Left ventricle myocardium superior (tissue), 1 donor: ENCODE results near the gene B4GALT5. TPM values are rescaled to one million over a fixed set of nuclear protein-coding genes. Genes with fewer than 3 reads are reported as not detected.

ENCODE experiments used
- ATAC-seq: fragments of 200-7000 bp; cut with Tn5 transposase; one replicate; pipeline ENCODE4 v1.9.1; 2020; ENCODE audit warnings: mild to moderate bottlenecking, moderate library complexity
- DNase-seq: peaks from one replicate; pipeline ENCODE4 v3.0.0-alpha.2; 2020
- intact Hi-C: fragments of 100-400 bp; cut with micrococcal nuclease; formaldehyde crosslinking; loops from one replicate; pipeline ENCODE4 v1.11.0; 2022
- total RNA-seq: library from RNA; stranded (reverse); fragmentation: NEBNext Ultra II Directional; extraction: Animal tissue kit (Norgen Biotek cat#: 25700); gene quantifications from one replicate; pipeline ENCODE4 v1.2.1, GENCODE V29; 2021
- donor health status: DM: no; HTN: yes; CAD: no; lungs with severe emphysema.

B4GALT5 gene
- total RNA-seq, 1 donor from 2014 or later = 37.2 TPM

DNA sequence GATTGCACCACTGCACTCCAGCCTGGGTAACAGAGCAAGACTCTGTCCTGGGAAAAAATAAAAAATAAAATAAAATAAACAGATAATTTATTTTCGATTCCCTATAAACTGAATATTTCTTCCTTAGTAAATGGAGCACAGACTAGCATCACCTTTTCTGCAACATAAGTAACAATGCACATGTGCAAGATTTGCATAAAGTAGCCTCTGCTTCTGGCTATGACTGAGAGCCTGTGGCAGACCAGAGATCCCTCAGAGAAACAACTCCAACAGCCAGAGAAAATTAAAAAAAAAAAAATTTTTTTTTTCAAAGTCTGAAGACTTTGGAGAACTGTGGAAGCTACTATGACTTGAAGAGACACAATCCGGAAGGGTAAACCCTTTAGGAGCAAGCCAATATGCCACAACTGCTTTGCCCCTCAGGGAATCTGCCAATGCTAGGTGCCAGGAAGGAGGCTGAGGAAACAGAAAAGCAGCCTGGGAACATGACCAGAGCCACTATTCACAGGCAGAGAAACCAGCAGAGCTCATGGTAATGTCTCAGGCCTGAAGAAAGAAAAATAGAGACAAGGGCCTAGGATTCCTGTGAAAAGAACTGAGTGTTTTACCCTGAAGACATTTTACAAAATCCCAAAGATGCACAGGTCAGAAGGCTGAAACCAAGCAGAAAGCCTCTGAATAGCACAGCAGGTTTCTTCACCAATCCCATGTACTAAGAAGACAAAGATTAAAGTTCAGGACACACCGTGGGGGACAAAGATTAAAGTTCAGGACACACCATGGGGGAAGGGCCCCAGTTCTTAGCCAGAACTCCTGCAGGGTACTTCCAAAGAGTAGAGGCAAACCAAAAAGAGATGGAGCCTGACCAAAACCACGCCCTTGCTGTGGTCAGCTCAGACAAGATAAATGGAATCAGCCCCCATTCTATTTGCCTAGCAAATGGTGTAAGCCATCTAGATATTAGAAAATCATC, 25.8 kb downstream of the B4GALT5 start:
- intact Hi-C loops = no loop called here
- DNase-seq (no peak), ATAC-seq (no peak)

DNA sequence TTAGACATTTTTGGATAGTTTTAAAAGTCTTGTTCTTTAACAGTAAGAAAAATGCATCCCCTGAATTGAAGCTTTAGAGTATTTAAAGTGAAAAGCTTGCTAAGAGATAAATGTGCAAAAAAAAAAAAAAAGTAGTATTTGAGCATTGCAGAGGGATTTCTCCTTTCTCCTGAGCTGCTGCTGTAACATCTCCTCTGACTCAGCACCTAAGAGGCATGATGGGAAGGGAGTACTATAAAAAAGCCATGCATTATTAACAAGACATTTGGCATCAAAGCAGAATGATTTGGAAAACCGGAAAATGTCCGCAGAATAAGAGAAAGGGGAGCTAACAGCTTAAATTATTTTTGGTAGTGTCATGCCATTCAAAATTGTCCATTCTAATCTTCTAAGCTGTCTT, 27.9 kb downstream of the B4GALT5 start:
- DNase-seq (no peak), ATAC-seq (peak; percentile 46)
- intact Hi-C loops = no loop called here

DNA sequence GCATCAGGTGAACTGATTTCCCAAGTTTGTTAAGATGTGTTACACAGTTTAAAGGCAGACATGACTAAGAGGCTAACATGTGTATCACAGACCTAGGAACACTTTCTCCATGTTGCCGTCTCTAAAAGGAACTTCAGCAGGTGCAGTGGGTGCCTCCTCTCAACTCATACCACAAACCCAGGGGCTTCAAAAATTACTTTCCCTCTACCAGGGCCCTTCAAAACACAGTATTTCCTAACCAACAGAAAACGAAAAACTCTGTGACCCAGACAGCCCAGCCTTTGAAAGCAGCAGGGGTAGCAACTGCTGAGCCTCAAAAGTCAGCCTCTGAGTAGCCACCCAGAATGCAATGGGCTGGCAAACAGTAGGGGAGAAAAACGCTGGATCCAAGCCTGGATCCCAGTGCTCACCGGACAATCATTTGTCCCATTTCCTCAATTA, 28.5 kb downstream of the B4GALT5 start:
- intact Hi-C loops = no loop called here
- ATAC-seq (peak; percentile 61), DNase-seq (no peak)

DNA sequence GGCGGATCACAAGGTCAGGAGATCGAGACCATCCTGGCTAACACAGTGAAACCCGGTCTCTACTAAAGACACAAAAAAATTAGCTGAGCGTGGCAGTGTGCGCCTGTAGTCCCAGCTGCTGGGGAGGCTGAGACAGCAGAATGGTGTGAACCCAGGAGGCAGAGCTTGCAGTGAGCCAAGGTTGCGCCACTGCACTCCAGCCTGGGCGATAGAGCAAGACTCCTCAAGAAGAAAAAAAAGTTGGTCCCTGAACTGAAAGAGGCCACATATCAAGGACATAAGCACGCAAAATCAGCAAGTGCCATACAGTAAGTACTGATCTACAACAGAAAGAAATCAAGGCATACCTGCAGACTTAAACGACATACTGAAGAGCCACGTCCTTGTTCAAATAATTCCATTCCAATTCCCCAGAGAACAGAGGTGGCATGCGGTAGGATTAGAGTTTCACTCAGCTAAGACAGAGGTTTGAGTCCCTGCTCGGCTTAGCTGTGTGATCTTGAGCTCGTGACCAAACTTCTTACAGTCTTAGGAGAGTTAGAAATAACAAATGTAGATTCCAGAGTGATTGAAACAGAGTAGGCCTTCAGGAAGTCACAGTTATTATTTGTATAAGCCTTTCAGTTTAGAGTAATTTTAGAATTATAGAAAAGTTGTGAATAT, 29.2 kb downstream of the B4GALT5 start:
- DNase-seq (no peak), ATAC-seq (no peak)
- intact Hi-C loops = no loop called here

DNA sequence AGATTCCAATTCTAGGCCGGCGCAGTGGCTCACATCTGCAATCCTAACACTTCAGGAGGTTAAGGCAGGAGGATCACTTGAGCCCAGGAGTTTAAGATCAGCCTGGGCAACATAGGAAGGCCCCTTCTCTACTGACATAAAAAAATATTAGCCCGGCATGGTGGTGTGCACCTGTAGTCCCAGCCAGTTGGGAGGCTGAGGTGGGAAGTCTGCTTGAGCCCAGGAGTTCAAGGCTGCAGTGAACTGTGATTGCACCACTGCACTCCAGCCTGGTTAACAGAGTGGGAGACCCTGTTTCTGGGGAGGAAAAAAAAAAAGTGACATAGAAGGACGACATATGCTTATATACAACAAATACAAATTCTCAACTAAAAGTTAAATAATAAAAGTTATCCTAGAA, 30.9 kb downstream of the B4GALT5 start:
- intact Hi-C loops = no loop called here
- no peak for DNase-seq
- no peak for ATAC-seq

DNA sequence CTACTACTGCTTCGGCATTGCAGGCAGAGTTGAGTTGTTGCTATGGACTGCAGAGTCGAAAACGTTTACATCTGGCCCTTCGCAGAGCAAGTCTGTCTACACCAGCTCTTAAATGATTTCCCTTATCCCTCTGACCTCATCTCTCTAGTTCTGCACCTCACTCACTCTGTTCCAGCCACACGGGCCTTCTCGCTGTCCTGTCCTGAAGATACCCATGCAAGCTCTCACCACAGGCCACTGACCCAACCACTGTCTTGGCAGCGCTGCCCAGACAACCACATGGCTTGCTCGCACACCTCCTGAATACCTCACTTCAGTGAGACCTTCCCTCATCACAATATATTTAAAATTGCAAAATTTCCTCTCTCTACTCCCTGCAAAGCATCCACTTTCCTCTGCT, 31.4 kb downstream of the B4GALT5 start:
- intact Hi-C loops = no loop called here
- DNase-seq (no peak), ATAC-seq (no peak)

DNA sequence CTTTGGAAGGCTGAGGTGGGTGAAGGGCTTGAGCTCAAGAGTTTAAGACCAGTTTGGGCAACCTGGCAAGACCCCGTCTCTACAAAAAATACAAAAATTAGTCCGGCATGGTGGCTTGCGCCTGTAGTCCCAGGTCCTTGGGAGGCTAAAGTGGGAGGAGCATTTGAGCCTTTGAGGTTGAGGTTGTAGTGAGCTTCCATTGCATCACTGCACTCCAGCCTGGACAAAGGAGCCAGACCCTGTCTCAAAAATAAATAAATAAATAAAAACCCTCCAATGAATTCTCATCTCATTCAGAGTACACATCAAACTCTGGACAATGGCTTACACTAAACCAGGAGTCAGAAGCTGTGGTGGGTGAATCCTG, 31.8 kb downstream of the B4GALT5 start:
- intact Hi-C loops = no loop called here
- ATAC-seq = no peak
- DNase-seq = no peak

DNA sequence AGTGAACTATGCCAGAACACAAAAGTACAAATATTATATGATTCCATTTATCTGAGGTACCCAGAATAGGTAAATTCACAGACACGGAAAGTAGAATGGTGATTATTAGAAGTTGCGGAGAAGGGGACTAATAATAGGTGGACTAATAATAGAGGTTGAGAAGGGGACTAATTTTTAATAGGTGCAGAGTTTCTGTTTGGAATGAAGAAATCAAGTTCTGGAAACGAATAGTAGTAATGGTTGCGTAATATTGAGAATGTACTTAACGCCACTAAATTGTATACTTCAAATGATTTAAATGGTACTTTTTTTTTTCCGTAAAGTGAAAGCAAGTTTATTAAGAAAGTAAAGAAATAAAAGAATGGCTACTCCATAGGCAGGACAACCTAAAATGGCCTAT, 33.2 kb downstream of the B4GALT5 start:
- intact Hi-C loops = no loop called here
- no peak for ATAC-seq

DNA sequence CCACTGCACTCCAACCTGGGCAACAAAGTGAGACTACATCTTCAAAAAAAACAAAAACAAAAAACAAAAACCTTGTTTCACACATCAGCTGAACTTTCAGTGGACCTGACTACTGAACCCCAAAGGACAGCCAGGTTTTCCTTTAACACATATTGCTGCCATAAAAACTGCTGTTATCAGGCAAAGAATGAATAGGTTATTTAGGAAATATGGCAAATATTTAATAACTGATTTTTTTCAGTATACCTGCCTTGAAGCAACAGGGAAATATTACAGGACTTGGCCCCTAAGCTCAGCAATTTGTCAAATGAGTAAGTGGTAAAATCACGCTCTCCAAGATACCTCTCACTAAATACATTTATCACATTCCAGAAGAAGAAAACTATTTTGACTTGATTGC, 34.0 kb downstream of the B4GALT5 start:
- intact Hi-C loops = no loop called here
- no peak for DNase-seq

More for the DNA sequence above, 33.2 kb downstream of the B4GALT5 start:
- DNase-seq = no peak

DNA sequence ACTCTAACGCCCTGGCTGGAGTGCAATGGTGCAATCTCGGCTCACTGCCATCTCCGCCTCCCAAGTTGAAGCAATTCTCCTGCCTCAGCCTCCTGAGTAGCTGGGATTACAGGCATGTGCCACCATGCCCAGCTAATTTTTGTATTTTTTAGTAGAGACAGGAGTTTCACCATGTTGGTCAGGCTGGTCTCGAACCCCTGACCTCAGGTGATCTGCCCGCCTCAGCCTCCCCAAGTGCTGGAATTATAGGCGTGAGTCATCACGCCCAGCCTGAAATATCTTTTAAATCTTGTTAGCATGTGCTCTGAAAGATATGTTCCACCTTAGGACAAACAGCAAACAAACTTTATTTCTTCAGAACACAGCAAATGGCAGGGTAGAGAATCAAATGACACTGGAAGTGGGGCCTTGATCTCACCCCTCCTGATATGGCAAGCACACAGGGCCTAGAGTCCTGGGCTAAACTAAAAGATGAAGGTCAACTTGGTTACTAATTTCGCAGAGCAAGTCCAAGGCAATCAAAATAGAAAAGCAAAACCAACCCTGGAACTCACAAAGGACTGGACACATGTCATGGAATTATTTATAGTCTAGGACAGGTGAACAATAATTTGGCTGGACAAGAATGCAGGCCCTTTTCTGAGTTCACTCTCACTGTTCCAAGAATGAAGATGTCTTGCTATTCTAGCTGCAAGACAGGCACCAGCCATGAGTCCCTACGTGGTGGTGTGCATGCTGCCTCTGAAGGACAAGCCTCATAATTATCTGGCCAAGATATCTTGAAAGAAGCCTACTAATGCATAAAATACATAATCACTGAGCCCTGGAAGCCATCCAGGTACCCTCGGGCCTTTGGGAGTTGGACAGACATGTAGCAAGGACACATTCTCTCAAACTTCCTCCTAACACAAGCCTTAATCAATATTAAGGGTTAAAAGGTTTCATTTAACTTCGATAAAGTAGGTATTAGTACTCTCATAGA, 35.6 kb downstream of the B4GALT5 start:
- intact Hi-C loops = no loop called here
- DNase-seq = no peak
- ATAC-seq = peak; percentile 66

More for the DNA sequence above, 34.0 kb downstream of the B4GALT5 start:
- no peak for ATAC-seq

DNA sequence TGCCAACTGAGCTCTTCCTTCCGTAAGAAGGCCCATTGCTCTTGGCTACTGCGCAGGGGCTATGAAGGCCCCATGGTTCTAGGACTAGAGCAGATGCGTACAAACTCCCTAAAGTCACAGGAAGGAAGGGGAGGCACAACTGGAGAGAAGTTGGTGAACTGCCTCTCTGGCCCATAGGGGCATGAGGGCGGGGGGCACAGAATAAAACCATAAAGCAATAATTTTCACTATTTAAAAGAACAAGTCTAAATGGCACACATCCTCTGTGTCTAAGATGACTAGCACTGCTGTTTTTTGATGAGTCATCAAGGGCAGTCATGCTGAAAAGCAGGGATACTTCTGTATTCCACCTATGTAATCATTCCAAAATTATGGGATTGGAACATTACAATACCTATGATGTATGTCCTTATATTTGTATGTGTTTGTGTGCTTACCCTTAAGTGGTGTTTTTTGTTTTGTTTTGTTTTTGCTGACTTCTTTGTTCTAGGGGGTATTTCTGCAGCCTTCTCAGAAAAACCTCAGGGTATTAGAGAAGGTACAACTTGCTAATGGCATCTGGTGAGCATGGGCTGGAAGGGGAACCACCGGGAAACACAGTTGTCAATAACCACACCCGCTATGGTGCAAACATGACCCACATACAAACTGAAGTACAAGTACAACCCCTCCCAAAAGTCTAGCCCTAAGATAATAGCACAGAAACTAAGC, 36.9 kb downstream of the B4GALT5 start:
- peak; percentile 40 for ATAC-seq
- intact Hi-C loops = no loop called here
- DNase-seq = no peak

DNA sequence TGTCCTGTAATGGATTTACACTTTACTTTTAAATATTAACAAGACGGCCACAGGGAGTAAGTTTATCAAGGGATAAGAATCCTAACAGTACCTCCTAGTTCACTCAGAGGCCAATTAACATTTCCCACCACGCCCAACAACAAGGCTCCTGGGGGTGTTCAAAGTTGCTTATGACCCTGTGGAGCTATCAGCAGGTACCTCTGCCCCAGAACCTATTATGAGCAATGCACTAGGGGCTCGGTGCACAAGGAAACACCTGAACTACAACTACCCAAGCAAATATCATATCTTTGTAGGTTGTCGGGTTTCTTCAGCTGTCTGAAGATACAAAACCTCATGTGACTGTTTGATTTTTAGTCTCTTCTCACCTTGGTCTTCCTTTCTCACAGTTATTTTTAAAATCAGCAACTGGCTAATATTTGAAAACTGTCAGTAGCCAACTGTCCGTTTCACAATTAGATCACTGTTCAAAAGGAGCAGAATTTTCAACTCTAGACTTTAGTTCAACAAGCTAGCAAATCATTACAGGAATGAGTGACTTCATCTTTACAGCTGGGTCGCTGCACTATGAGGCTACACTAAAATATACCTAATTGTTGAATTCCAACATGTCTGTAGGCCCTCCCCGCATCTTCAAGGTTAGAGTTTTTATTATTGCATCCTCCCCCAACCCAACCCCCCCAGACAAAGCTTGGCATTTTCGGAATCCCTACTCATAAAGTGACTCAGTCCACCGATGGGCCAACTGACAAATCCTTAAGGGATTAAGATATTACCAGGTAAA, 38.1 kb downstream of the B4GALT5 start:
- ATAC-seq = no peak
- no peak for DNase-seq
- intact Hi-C loops = no loop called here

DNA sequence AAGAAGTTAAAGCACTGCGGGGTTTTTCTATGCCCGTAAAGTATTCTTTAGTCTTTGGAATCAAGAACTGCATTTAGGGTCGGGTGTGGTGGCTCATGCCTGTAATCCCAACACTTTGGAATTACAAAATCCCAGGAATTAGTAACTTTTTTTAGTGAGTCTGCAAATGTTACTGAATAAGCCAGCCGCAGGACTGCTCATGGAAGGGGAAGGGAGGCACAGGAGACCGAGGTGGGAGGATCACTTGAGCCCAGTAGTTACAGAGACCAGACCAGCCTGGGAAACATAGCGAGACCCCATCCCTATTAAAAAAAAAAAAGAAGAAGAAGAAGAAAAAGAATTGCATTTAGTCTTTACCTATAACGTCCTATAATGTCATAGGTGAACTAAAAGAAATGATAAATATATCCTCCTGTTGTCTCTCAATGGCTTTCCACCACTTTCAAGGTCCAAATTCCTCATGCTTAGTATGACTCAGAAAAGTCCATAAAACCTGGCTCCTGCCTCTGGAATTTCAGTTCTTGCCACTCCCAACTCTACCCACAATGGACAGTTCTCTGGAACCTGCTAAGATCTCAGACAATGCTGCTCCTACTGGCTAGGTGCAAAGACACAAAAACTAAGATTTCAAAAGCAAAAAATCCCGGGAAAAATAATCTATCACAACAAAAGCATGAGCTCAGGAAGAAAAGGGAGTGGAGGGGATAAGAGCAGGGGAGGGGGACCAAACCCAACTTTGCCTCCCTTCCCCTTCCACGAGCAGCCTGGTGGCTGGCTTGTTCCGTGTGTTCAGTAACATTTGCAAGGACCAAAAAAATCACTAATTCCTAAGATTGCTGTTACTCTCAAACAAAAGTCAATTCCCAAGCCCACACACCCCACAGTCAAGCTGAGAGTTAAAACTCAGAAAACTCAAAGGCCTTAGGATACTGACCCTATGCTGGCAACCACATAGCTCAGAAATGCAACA, 39.0 kb downstream of the B4GALT5 start:
- no peak for DNase-seq
- no peak for ATAC-seq
- intact Hi-C loops = no loop called here

DNA sequence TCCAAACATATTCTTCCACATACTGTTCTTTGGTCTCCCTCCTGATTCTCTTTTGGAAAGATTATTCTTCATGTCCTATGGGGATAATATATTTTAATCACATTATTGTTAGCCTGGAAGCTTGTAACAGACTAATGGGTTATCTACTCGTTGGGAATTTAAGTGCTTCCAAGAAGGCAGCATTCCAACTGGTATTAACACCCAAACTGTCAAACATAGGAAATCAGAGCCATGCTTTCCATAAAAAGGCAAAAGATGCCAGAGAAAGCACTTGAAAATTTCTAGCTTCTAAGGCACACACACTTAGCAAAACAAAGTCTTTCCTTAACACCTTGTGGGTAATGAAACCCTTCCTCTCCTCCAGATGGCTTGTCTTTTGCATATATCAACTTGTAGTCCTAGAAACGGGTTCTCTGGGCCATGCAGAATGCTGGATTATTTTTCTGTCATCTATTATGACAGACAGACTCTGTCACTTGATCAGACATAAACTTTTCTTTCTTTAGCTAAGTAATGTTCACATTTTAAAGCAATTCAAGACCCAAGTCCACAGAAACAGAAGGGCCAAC, 41.5 kb downstream of the B4GALT5 start:
- no peak for ATAC-seq
- DNase-seq = no peak
- intact Hi-C loops = no loop called here

DNA sequence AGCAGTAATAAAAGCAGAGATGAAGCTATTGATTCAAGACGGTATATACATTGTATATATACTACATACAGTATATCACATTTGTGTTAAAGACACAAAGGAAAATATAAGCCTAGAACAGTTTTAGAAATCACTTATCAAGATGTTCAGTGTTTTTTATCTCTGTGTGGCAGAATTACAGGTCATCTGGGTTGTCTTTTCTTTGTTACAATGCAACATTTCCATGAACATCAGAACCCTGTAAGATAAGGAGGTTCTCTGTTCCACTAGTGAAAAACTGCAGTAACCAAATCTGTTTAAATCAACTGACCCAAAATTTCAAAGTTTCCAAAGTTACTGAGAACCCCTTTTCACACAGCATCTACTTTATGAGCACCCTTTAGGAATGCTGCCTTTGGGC, 42.2 kb downstream of the B4GALT5 start:
- ATAC-seq (no peak), DNase-seq (no peak)
- intact Hi-C loops = no loop called here

DNA sequence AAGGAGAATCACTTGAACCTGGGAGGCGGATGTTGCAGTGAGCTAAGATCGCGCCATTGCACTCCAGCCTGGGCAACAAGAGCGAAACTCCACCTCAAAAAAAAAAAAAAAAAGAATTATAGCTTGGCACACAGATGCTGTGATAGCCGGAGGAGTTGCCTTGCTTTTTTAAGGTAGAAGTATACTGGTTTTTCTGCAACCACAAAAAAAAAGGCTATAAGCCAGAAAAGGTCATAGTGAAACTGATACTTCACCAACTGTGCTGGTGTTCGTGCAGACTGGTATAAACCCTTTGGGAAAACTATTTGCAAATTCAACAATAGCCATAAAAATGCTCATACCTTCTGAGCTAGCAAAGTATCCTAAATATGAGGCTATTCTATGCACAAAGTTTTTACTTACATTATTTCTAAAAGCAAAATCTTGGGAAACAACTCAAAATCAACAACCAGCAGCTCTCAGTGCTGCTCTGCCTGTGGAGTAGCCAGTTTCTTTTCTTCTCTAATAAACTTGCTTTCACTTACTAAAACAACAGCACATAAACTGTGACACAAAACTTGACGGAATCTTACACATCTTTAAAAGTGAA, 44.0 kb downstream of the B4GALT5 start:
- intact Hi-C loops = no loop called here
- no peak for DNase-seq
- no peak for ATAC-seq
